ENCODE results near the gene TADA3. TPM values are rescaled to one million over a fixed set of nuclear protein-coding genes. Genes with fewer than 3 reads are reported as not detected.

Gene TADA3
- total RNA-seq, 1 experiment from 2014 or later = 49.0 TPM

GRCh38 chr3:9834520-9835380 is 42.5 kb upstream of the TADA3 start:
- Mint-ChIP-seq H3K27ac (no peak overlapping the region), H3K27me3 (ENCODE audit: low read depth) (no peaks in the 10 kb centered on the region), H3K4me1 (no peaks in the 10 kb centered on the region), H3K36me3 (peaks cover 6% of the 10 kb centered on the region; the same call in 1 of the 2 replicates), H3K9me3 (no peaks in the 10 kb centered on the region), H3K4me3 (no peak overlapping the region)
- POLR2A ChIA-PET = interaction anchor here (1.1 kb wide), 1 partner anchor 8 kb away, joined by 3 read pairs; no protein-coding TSS in a partner anchor
- ATAC-seq = no peak
- no peak for DNase-seq (ENCODE audit: low spot score)
- CTCF ChIA-PET = interaction anchor here (1.7 kb wide), 1 partner anchor 98 kb away, joined by 6 read pairs; no protein-coding TSS in a partner anchor
- no peak for TF ChIP-seq OVOL2 (CRISPR knock-in tag; IDR thresholded peaks at IDR 0.05; ENCODE audit: borderline replicate concordance)
- TF ChIP-seq ATF1 (CRISPR knock-in tag; IDR thresholded peaks at IDR 0.05) = no peak
- TF ChIP-seq, protein P1, sequence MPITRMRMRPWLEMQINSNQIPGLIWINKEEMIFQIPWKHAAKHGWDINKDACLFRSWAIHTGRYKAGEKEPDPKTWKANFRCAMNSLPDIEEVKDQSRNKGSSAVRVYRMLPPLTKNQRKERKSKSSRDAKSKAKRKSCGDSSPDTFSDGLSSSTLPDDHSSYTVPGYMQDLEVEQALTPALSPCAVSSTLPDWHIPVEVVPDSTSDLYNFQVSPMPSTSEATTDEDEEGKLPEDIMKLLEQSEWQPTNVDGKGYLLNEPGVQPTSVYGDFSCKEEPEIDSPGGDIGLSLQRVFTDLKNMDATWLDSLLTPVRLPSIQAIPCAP (CRISPR knock-in tag; IDR thresholded peaks at IDR 0.05) = no peak
- no peak for TF ChIP-seq NR3C1 (CRISPR knock-in tag; conservative IDR thresholded peaks at IDR 0.05; ENCODE audit: low read depth)
- no peak for TF ChIP-seq CREB1 (CRISPR knock-in tag; IDR thresholded peaks at IDR 0.05)
- TF ChIP-seq ZNF263 (CRISPR knock-in tag; IDR thresholded peaks at IDR 0.05; ENCODE audit: low read depth) = no peak
- TF ChIP-seq ZNF423 (CRISPR knock-in tag; IDR thresholded peaks at IDR 0.05) = no peak
- TF ChIP-seq ESRRA (CRISPR knock-in tag; IDR thresholded peaks at IDR 0.05; ENCODE audit: borderline replicate concordance) = no peak
- TF ChIP-seq ZNF532 (CRISPR knock-in tag; IDR thresholded peaks at IDR 0.05; ENCODE audit: borderline replicate concordance) = no peak

GRCh38 chr3:9833078-9833477 is 40.8 kb upstream of the TADA3 start:
- POLR2A ChIA-PET = no interaction called here
- H3K27me3 Mint-ChIP-seq (ENCODE audit: low read depth) = no peaks in the 10 kb centered on the region
- DNase-seq (ENCODE audit: low spot score) (no peak), ATAC-seq (no peak)
- H3K4me3 Mint-ChIP-seq = no peak overlapping the region
- H3K9me3 Mint-ChIP-seq = no peaks in the 10 kb centered on the region
- peaks cover 6% of the 10 kb centered on the region; the same call in 1 of the 2 replicates for H3K36me3 Mint-ChIP-seq
- TF ChIP-seq FOXK1 (CRISPR knock-in tag; IDR thresholded peaks at IDR 0.05) = no peak
- TF ChIP-seq CBFB (CRISPR knock-in tag; IDR thresholded peaks at IDR 0.05; ENCODE audit: low read depth) = no peak
- no peak for TF ChIP-seq TCF7 (CRISPR knock-in tag; IDR thresholded peaks at IDR 0.05; ENCODE audit: low read depth)
- TF ChIP-seq CREM (CRISPR knock-in tag; IDR thresholded peaks at IDR 0.05) = no peak
- no peak for TF ChIP-seq ZNF317 (CRISPR knock-in tag; IDR thresholded peaks at IDR 0.05; ENCODE audit: borderline replicate concordance, low read depth)
- no peak overlapping the region for H3K27ac Mint-ChIP-seq
- H3K4me1 Mint-ChIP-seq = no peaks in the 10 kb centered on the region
- CTCF ChIA-PET = interaction anchor here (1.3 kb wide), 1 partner anchor 28 kb away, joined by 3 read pairs; no protein-coding TSS in a partner anchor

DNA sequence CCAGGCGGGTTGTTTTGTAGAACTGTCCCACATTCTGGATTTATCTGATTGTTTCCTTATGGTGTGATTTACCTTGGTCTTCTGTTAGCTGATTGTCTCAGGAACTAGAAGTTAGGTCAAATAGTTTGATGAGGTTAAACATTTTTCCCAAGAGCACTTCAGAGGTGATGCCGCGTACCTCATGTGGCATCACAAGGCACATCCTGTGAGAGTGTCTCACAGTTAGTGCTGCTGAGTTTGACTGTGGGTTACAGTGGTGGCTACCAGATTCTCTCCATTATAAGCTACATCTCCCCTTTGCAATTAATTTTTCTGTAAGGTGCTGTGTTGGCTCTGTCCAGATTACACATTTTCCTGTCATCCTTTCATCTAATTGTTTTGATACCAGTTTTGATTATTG is 39.0 kb upstream of the TADA3 start:
- no peaks in the 10 kb centered on the region for H3K4me1 Mint-ChIP-seq
- CTCF ChIA-PET = interaction anchor here (0.8 to 2.7 kb wide), 4 partner anchors 10 to 115 kb away, joined by 3 to 11 read pairs (median 4); no protein-coding TSS in a partner anchor

More for the DNA sequence above, 39.0 kb upstream of the TADA3 start:
- Mint-ChIP-seq H3K36me3 (peaks cover 6% of the 10 kb centered on the region; the same call in 1 of the 2 replicates), H3K27ac (0 out of 2 replicates have a peak overlapping the region, but pooled peaks have one; percentile 57), H3K9me3 (no peaks in the 10 kb centered on the region), H3K27me3 (ENCODE audit: low read depth) (no peaks in the 10 kb centered on the region), H3K4me3 (no peak overlapping the region)
- ATAC-seq (no peak), DNase-seq (ENCODE audit: low spot score) (no peak)
- POLR2A ChIA-PET = interaction anchor here (0.7 to 1.0 kb wide), 2 partner anchors 26 to 115 kb away, joined by 4 to 8 read pairs; no protein-coding TSS in a partner anchor
- no peak for TF ChIP-seq MAX (CRISPR knock-in tag; IDR thresholded peaks at IDR 0.05)
- TF ChIP-seq ETV6 (CRISPR knock-in tag; IDR thresholded peaks at IDR 0.05) = no peak
- TF ChIP-seq CBFB (CRISPR knock-in tag; IDR thresholded peaks at IDR 0.05; ENCODE audit: low read depth) = no peak
- no peak for TF ChIP-seq SOX15 (CRISPR knock-in tag; IDR thresholded peaks at IDR 0.05)
- TF ChIP-seq JAZF1 (CRISPR knock-in tag; IDR thresholded peaks at IDR 0.05) = no peak
- no peak for TF ChIP-seq GTF2I (CRISPR knock-in tag; conservative IDR thresholded peaks at IDR 0.05)
